ENCODE measurements around the gene NPAS3.

- TF ChIP-seq GATA3 (IDR thresholded peaks at IDR 0.05; ENCODE audit: low read depth, low read length) = no peak
- TF ChIP-seq GATA2 (IDR thresholded peaks at IDR 0.05; ENCODE audit: low read depth, low read length) = no peak
These were observed 352.0 kb downstream of the NPAS3 start for GRCh38 chr14:33290641-33291040.
